GM12878 (cell line): ENCODE data around the gene ETV6. TPM values are rescaled to one million over a fixed set of nuclear protein-coding genes. Genes with fewer than 3 reads are reported as not detected.
A peak's percentile ranks its signal among the peaks of the same experiment; 100 is the strongest.

Experiments used
- BCL3 ChIP-seq: IDR thresholded peaks from 2 replicates; pipeline ENCODE4 v1.6.1; 2011; ENCODE audit warnings: borderline replicate concordance, low read depth, mild to moderate bottlenecking, moderate library complexity, low read length; ENCODE audit not compliant: insufficient read depth, poor library complexity, severe bottlenecking
- BMI1 ChIP-seq: fragments of 450-650 bp; IDR thresholded peaks from 2 replicates; pipeline ENCODE4 v1.6.1; 2016; ENCODE audit warnings: mild to moderate bottlenecking, moderate library complexity, borderline replicate concordance
- BRCA1 ChIP-seq: IDR thresholded peaks from 2 replicates; pipeline ENCODE4 v1.6.1; 2011; ENCODE audit warnings: low read depth, low read length, improper control_type of control experiment
- CBFB ChIP-seq: IDR thresholded peaks from 2 replicates; pipeline ENCODE4 v1.6.1; 2016; ENCODE audit warnings: antibody characterized with exemption, low read depth
- CEBPZ ChIP-seq: fragments of 150-350 bp; IDR thresholded peaks from 2 replicates; pipeline ENCODE4 v1.6.1; 2016; ENCODE audit warnings: low read depth, low read length
- CREM ChIP-seq: IDR thresholded peaks from 2 replicates; pipeline ENCODE4 v1.6.1; 2014; ENCODE audit warnings: antibody characterized with exemption, low read depth
- KLF5 ChIP-seq: fragments of 450-650 bp; IDR thresholded peaks from 2 replicates; pipeline ENCODE4 v1.6.1; 2014; ENCODE audit warnings: mild to moderate bottlenecking; ENCODE audit not compliant: partially characterized antibody
- MEF2A ChIP-seq: IDR thresholded peaks from 2 replicates; pipeline ENCODE4 v1.6.1; 2011; ENCODE audit warnings: low read depth, mild to moderate bottlenecking, low read length, moderate library complexity; ENCODE audit not compliant: insufficient read depth
- NR2C2 ChIP-seq: IDR thresholded peaks from 2 replicates; pipeline ENCODE4 v1.6.1; 2011; ENCODE audit warnings: borderline replicate concordance, low read depth; ENCODE audit not compliant: control insufficient read depth, insufficient read length
- PRDM15 ChIP-seq: fragments of 450-650 bp; formaldehyde crosslinking; IDR thresholded peaks from 2 replicates; pipeline ENCODE4 v1.4.0; 2020; ENCODE audit warnings: mild to moderate bottlenecking, moderate library complexity
- RB1 ChIP-seq: fragments of 450-650 bp; formaldehyde crosslinking; IDR thresholded peaks from 2 replicates; pipeline ENCODE4 v1.6.1; 2017; ENCODE audit warnings: mild to moderate bottlenecking, borderline replicate concordance
- SUZ12 ChIP-seq: fragments of 200-600 bp; sonication (generic); IDR thresholded peaks from one replicate; pipeline ENCODE4 v1.6.1; 2018; ENCODE audit warnings: antibody characterized with exemption, mild to moderate bottlenecking; ENCODE audit not compliant: unreplicated experiment
- ZBTB11 ChIP-seq: fragments of 450-650 bp; formaldehyde crosslinking; IDR thresholded peaks from 2 replicates; pipeline ENCODE4 v1.5.0; 2022; ENCODE audit warnings: mild to moderate bottlenecking, missing genetic modification characterization
- polyA plus RNA-seq, 11 experiments: library from polyadenylated mRNA; depleted of rRNA in 4 of 11; unstranded in 6 of 11; stranded (reverse) in 5 of 11; fragments of >200 nt; fragmentation: Nextera tagmentation in 4 of 11; fragmentation: Illumina TruSeq in 1 of 11; extraction: Ambion mirVana in 4 of 11; extraction: Trizol in 1 of 11; gene quantifications; 1 replicate in 1 of 11; 2 replicates in 10 of 11; pipeline versions ENCODE4 v1.2.1 to v1.2.3, GENCODE V29; 2011 to 2016; ENCODE audit warnings: inconsistent platforms in 2 of 11, missing spikeins in 2 of 11, low read depth in 1 of 11
- total RNA-seq, 4 experiments: library from RNA; depleted of rRNA in 3 of 4; stranded (reverse); fragments of >200 nt in 3 of 4; fragmentation: Illumina TruSeq in 1 of 4; extraction: Trizol in 1 of 4; gene quantifications; 2 replicates each; pipeline versions ENCODE4 v1.2.1 to v1.2.3, GENCODE V29; 2013 to 2021
- TF ChIP-seq, protein P1 (sequence below): IDR thresholded peaks from 2 replicates; pipeline ENCODE4 v1.6.1; 2011; ENCODE audit warnings: low read depth, low read length, improper control_type of control experiment, borderline replicate concordance

Gene ETV6
- total and polyA plus RNA-seq, 10 of the 15 experiments (the other 5 are each of a cell fraction or from before 2014, with no cell fraction given) = 6.6 to 74.8 (median 24.6) TPM

- TF ChIP-seq ZBTB11 = no peak
- no peak for TF ChIP-seq PRDM15 (CRISPR knock-in tag)
- TF ChIP-seq, protein P1, sequence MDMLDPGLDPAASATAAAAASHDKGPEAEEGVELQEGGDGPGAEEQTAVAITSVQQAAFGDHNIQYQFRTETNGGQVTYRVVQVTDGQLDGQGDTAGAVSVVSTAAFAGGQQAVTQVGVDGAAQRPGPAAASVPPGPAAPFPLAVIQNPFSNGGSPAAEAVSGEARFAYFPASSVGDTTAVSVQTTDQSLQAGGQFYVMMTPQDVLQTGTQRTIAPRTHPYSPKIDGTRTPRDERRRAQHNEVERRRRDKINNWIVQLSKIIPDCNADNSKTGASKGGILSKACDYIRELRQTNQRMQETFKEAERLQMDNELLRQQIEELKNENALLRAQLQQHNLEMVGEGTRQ = no peak
- peak; percentile 87 for TF ChIP-seq MEF2A
- TF ChIP-seq CEBPZ = no peak
- TF ChIP-seq BRCA1 = no peak
- TF ChIP-seq NR2C2 = no peak
- no peak for TF ChIP-seq RB1
- peak; percentile 86 for TF ChIP-seq BCL3
- peak; percentile 22; the same call in 1 of the 2 replicates for TF ChIP-seq CBFB
- TF ChIP-seq CREM = peak; percentile 59
- TF ChIP-seq SUZ12 = no peak
- TF ChIP-seq BMI1 = peak; percentile 34; the same call in 1 of the 2 replicates
- TF ChIP-seq KLF5 = no peak
Observed at GRCh38 chr12:11749943-11750690, 100.6 kb downstream of the ETV6 start (continued).
